Right ventricle myocardium superior (tissue), 1 donor: ENCODE measurements around the gene MROH7. TPM values are rescaled to one million over a fixed set of nuclear protein-coding genes. Genes with fewer than 3 reads are reported as not detected.

Source experiments
- ATAC-seq: fragments of 200-7000 bp; cut with Tn5 transposase; one replicate; pipeline ENCODE4 v1.9.1; 2020; ENCODE audit warnings: mild to moderate bottlenecking; ENCODE audit not compliant: poor library complexity
- DNase-seq: peaks from one replicate; pipeline ENCODE4 v3.0.0-alpha.2; 2020
- intact Hi-C: fragments of 100-400 bp; cut with DNase I; formaldehyde crosslinking; loops from one replicate; pipeline ENCODE4 v1.11.2; 2022
- long read RNA-seq: library from polyadenylated mRNA; unstranded; transcript quantifications from one replicate; pipeline ENCODE4 v2.0.0, GENCODE V29; 2021
- total RNA-seq: library from RNA; stranded (reverse); fragmentation: NEBNext Ultra II Directional; extraction: Animal tissue kit (Norgen Biotek cat#: 25700); gene quantifications from one replicate; pipeline ENCODE4 v1.2.1, GENCODE V29; 2021
- donor health status: DM: no; HTN: yes; CAD: no; lungs with severe emphysema.

Gene MROH7
- total RNA-seq: 4.5 TPM
- long read RNA-seq, partial matches to known transcripts: 1 of 4 reads
- long read RNA-seq, other reads (novel, unspliced or antisense): 3 of 4 reads

DNA sequence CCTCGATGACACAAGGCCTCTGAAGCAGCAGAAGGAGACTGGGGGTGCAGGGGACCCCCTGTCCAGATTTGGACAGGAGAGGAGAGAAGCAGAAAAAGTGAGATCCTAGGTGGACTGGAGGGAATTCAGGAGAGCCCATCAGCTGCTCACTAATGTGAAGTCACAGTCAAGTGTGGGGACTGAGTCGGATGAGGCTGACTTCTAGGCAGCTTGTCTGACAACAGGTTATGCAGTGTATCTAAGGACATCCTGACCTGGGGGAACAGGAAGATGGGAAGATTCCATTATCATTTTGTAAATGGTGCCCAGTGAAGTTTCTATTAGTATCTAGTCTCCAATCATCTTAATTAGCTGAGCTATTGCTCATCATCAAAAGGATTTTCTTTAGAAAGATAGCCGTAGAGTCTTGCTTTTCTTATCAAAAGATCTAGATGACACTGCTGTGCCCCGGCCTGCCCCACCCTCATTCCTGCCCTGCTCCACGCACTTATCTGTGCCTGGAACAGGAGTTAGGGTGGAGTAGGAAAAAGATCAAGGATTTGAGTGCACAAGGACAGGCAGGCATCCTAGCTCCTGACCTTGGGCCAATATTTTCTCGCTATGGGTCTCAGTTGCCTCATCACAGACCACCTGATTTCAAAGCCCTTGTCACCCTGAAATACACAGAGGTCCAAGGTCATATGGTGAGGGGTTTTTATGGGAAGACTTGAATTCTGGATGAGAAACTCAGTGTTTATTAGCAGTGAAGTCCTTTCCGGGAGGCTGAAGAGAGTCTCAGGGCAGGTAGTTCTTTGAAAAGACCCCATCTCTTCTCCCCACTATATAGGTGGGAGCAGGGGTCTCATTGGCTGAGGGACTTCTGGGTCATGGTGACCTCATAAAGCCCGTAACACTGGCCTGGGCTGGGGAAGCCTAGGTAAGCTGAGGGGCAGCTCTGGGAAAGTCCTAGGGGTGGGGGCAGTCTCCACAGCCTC is at the start of gene MROH7:
Gene MROH7 (plus strand): TSS at position 924 of the 974 bp plus-strand sequence. CDS start 11,141 bp downstream, outside the sequence.
- intact Hi-C loops: no loop called here
- DNase-seq: no peak
- ATAC-seq: no peak

DNA sequence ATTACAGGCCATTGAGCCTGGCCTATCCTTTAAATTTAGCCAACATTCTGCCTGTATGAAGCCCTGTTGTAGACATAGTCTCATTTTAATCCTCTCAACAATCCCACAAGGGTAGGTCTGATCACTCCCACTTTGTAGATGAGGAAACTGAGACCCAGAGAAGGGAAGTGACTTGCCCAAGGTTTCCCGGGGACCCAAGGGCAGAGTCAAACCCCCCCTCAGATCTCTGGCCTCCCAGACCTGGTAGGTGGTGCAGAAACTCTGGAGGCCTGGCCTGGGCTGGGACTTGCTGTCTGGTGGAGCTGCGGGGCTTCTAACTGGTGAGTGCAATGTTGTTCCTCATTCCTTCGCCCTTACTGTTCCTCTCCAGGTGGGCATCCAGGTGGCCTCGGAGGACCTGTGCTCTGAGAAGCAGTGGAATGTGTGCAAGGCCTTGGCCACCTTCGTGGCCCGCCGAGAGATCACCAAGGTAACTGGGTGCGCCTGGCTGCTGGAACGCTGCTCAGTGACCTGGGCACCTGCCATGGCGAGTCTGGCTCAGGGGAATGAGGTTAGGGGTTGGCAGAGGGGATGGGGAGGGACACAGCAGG is 47.9 kb upstream of the MROH7 start:
- no peak for DNase-seq

GRCh38 chr1:54594463-54594862 is 47.1 kb upstream of the MROH7 start:
- intact Hi-C loops: no loop called here
- no peak for DNase-seq
- ATAC-seq: no peak

More for the DNA sequence above, 47.9 kb upstream of the MROH7 start:
- intact Hi-C loops: no loop called here
- ATAC-seq: no peak

GRCh38 chr1:54595956-54596498 is 45.6 kb upstream of the MROH7 start:
- DNase-seq (no peak), ATAC-seq (peak; percentile 44)

DNA sequence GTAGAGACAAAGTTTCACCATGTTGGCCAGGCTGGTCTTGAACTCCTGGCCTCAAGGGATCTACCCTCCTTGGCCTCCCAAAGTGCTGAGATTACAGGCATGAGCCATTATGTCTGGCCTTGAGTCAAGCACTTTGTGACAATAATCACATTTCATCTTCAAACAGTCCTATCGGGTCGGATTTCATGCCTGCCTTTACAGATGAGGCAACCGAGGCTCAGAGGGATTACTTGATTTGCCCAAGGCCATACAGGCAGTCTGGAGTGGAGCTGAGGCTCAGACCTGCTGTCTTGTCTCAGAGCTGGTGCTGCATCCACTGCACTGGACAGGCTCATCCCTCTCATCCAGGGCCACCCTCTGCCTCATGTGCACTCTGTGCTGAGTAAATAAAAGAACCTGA is 44.8 kb upstream of the MROH7 start:
- intact Hi-C loops: no loop called here
- ATAC-seq (no peak), DNase-seq (no peak)

More at GRCh38 chr1:54595956-54596498, 45.6 kb upstream of the MROH7 start:
- intact Hi-C loops: no loop called here

DNA sequence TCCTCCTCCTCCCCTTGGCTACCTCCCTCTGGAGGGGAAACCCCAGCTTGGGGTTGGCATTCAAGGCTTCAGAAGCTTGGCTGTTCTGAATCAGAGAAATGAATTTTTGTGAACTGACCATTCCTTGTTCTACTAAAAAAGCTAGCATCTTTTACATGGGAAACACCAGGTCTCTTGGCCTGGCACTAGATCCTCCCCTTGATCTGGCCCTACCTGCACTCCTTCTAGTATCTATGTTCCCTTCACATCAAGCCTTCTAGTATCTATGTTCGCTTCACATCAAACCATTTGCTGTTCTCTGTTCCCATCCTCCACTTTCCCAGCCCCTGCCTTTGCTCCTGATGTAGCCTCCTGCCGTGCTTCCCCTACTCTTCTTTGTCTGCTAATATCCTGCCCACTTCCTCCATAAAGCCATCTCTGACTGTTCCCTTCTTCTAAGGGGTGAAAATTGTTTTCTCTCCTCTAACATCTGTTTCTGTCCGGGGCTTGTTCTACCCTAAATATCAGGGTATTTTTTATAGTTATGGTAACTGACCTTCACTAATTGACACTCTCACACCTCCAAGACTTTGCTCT is 44.0 kb upstream of the MROH7 start:
- DNase-seq (no peak), ATAC-seq (no peak)
- intact Hi-C loops: no loop called here

DNA sequence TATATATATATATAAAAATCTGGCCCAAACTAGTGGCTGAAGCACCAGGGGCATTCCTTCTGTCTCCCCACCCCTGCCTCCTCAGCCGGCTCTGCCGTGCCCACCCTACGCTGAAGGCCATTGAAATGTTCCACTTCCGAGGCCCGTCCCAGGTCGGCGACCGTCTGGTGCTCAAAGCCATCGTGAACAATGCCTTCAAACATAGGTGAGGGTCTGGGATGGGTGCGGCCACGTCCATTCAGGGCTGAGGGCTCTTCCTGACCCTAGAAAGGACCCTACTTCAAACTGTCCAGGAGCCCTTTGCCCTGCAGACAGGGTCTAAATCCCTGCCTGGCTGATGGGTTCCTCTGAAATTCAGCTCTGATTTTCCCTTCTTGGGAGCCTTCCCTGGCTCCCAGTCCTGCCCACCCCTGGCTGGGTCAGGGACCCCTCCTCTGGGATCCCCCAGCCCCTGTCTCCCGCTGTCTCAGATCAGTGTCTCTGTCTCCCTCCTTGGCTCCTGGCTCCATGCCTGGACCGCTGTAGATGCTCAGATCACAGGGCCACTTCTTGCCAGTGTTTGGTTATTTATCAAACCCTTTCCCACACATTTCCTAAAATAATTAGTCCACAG is 42.3 kb upstream of the MROH7 start:
- DNase-seq (no peak), ATAC-seq (no peak)
- intact Hi-C loops: no loop called here

- no peak for DNase-seq
- no peak for ATAC-seq
- intact Hi-C loops: no loop called here
These were observed 40.5 kb upstream of the MROH7 start for GRCh38 chr1:54600947-54601721.

GRCh38 chr1:54601730-54602129 is 39.9 kb upstream of the MROH7 start:
- DNase-seq (no peak), ATAC-seq (no peak)
- intact Hi-C loops: no loop called here

- DNase-seq: no peak
- no peak for ATAC-seq
- intact Hi-C loops: no loop called here
These were observed 39.0 kb upstream of the MROH7 start for GRCh38 chr1:54602554-54602953.

DNA sequence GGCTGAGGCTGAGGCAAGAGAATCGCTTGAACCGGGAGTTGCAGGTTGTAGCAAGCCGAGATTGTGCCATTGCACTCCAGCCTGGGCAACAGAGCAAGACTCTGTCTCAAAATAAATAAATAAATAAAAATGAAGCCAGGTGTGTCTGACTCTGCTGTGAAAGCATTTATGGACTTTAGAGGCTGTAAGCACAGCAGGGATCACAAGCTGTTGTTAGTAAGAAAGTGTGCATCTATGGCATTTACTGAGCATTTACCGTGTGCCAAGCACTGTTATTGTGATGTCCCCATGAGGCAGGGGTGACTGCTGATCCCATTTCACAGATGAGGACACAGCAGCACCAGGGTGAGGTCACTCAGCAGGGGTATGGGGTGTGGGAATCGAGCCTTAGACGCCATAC is 38.3 kb upstream of the MROH7 start:
- ATAC-seq: no peak
- no peak for DNase-seq
- intact Hi-C loops: no loop called here

DNA sequence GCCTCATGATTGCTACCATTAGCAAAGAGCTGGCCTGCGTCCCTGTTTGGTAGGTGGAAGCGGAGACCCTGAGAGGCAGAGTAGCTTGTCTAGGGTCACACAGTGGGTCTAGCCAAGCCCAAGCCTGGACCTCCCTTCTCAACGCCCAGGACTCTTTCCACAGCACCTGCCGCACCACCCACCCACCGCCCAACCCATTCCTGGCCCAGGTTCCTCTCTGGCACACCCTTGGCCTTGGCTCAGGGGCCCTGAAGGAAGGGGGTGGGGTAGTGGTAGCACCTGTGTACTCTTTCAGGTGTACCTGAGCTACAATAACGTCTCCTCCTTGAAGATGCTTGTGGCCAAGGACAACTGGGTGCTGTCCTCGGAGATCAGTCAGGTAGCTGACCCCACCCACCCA is 37.5 kb upstream of the MROH7 start:
- no peak for DNase-seq
- ATAC-seq: no peak
- intact Hi-C loops: no loop called here

DNA sequence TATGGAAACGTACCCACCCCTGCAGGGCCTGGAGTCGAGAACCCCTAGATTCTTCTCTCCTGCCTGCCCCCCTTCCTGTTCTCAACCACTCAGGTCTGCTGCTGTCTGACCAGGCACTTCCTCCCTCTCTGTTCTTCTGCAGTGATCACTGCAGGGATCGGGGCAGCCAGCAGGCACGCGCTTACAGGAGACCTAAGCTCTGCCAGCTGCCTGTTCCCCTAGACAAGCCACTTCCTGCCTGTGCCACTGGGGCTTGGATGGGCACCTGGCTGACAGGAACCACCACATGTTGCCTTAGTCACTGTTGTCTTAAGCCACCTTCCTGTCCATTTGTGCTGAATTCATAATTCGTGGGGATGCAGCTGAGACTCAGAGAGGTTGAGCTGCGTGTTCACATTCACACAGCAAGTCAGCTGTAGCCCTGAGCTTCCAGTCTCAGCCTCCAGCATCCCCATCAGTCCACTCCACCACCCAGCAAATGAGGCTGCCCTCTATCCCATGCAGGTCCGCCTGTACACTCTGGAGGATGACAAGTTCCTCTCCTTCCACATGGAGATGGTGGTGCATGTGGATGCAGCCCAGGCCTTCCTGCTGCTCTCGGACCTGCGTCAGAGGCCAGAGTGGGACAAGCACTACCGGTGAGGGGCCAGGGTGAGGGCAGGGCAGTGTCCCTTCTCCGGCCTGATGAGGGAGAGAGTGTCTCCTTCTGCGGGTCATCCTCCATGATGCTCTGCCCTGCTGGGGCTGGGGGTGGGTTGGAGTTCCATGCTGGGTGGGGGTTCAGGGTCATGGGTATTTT is 36.8 kb upstream of the MROH7 start:
- DNase-seq: no peak
- intact Hi-C loops: no loop called here
- no peak for ATAC-seq

- DNase-seq: no peak
- intact Hi-C loops: no loop called here
These were observed 35.2 kb upstream of the MROH7 start for GRCh38 chr1:54606096-54606989.

GRCh38 chr1:54606990-54607325 is 34.6 kb upstream of the MROH7 start:
- intact Hi-C loops: no loop called here
- DNase-seq (no peak), ATAC-seq (no peak)

More at GRCh38 chr1:54606096-54606989, 35.2 kb upstream of the MROH7 start:
- ATAC-seq: no peak

GRCh38 chr1:54607821-54608565 is 33.6 kb upstream of the MROH7 start:
- intact Hi-C loops: no loop called here
- no peak for DNase-seq

More at GRCh38 chr1:54607821-54608565, 33.6 kb upstream of the MROH7 start:
- no peak for ATAC-seq
